HG03521 (cell line): Measurements from ENCODE around the gene SIGLEC15.
"Not testable (repeated sequence)": the region's sequence is repeated elsewhere in the genome, so short reads cannot be mapped to it uniquely, and the experiment has no call there.

Experiments used
- ATAC-seq: cut with Tn5 transposase; IDR thresholded peaks from one replicate; pipeline ENCODE4 v1.9.1; 2021; ENCODE audit warnings: mild to moderate bottlenecking, moderate library complexity; ENCODE audit not compliant: unreplicated experiment

Gene SIGLEC15

GRCh38 chr18:45841765-45842442, 16.4 kb downstream of the SIGLEC15 start:
- no peak for ATAC-seq

GRCh38 chr18:45843019-45843418, 17.5 kb downstream of the SIGLEC15 start:
- no peak for ATAC-seq

DNA sequence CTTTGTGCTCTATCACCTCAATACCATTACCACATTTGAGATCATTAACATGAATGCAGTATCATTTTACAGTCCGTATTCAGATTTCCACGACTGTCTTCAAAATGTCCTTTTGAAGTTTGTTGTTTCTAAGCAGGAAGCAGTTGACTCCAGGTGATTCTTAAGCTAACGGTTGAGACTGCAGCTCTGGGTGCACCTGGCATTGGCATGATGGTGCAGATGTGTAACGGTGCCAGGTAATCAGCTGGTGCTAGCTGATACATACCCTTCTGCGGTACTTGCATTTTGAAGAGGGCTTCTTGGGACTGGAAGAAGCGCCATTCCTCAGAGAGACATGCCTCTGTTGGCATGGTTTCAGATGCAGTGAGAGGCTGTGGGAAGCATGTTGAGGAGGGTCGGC, 19.5 kb downstream of the SIGLEC15 start:
- ATAC-seq: no peak

DNA sequence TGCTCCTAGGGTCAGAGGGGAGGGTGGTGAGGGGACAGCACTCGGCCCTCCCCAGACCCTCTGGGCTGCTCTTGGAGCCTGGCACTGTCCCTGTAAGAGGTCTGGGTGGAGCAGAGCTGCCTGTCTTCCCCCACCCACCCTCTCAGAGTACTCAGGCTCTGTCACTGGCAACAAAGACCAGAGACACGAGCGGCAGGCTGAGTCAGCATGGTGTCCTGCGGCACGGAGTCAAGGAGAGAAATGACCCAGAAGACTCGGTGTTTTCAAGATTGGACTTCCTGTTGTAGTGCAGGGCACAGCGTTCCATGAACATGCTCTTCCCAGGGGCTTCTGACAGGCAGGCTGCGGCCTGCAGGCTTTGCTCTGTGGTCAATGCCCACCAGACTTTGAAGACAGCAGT, 19.9 kb downstream of the SIGLEC15 start:
- no peak for ATAC-seq

DNA sequence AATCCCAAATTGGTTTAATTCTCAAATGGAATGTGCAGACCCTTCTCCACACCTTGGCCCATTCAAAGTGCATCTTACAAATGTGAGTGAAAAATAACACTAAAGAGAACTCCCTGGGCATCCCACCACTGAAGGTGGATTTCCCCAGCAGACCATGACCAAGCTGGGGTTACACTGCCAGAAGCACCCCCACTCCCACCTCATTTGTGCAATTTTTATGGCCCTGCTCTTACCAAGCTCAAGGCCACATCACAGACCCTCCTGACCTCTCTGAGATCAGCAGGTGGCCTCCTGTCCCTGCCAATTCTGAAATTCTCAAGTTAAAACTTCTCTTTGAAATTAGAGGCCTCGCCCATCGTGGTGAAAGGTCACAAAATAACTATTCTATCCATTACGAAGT, 21.6 kb downstream of the SIGLEC15 start:
- no peak for ATAC-seq

DNA sequence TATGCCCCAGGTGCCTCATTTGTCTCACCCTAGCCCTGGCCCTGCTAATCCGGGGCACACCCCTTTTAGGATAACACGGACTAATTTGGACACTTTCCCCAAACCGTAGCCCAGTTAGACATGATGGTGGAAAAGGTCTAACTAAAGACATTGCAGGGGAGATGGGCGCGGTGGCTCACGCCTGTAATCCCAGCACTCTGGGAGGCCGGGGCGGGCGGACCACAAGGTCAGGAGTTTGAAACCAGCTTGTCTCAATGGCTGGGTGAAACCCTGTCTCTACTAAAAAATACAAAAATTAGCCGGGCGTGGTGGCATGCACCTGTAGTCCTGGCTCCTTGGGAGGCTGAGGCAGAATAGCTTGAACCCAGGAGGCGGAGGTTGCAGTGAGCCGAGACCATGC, 23.2 kb downstream of the SIGLEC15 start:
- not testable (repeated sequence) for ATAC-seq

GRCh38 chr18:45849529-45849928, 24.1 kb downstream of the SIGLEC15 start:
- ATAC-seq: no peak

DNA sequence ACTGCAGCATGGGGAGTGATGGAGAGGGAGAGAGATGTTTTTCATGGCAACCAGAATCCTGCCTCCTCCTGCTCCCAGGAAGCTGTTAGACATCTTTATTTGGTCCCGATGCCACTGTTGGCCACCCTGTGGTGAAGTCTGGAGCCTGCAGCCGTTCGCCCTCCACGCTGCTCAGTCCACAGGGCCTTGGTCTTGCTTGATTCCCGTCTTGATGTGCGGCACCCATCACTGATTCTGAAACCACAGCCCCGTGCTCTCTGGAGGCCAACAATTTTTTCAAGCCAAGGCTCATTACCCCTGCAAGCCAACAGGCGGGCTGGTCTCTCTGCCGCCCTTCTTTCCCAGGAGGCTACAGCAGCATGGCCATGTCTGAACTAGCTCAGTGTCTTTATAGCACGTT, 24.5 kb downstream of the SIGLEC15 start:
- ATAC-seq: no peak

DNA sequence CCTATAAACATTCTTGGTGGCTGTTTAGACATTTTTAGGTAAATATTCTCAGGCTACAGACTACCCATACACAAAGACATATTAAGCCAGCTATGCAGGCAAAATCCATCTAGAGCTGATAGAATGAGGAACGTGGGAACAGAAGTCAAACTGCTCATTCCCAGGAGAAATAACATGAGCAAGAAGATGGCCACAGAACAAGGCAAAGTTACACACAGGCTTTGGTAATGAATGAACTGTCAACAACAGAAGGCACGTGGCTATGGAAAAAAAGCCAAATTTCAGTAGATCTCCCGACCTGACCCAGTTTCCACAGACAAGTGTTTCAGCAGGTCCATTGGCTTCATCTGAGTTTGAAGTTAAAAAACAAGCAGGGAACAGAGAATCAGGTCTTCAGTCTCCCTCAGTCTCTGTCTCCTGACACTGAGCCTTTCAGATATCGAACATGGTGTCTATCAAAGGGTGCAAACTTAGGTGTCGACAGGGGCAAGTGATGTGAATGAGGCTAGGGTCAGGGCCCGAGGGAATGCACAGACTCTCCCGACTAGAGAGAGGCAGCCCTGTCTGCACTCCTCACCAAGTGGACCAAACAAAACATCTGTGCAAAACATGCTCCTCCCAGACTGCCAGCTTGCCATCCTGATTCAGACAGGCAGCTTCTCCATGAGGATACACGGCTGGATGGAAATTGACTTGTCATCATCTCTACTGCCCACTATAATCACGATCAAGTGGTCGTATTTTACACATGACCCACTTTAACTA, 25.9 kb downstream of the SIGLEC15 start:
- no peak for ATAC-seq

DNA sequence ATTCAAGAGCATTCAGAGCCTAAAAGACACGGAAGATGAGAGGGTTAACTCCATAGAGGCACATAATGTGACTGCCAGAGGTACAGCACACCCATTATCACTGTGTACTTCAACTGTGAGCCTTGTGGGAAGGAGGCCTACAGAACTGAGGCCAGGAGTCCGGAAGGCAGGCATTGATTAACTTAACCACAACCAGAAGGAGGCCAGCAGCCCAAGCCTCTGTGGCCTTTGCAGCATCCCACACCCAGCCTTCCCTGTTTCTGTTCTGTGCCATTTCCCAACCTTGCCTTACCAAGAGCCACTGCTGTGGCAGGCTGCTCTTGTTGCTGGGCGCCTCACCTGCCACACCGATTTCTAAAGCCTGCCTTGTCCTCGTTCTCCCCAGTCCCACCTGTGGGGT, 27.2 kb downstream of the SIGLEC15 start:
- no peak for ATAC-seq

GRCh38 chr18:45854036-45854586, 28.6 kb downstream of the SIGLEC15 start:
- ATAC-seq: no peak

DNA sequence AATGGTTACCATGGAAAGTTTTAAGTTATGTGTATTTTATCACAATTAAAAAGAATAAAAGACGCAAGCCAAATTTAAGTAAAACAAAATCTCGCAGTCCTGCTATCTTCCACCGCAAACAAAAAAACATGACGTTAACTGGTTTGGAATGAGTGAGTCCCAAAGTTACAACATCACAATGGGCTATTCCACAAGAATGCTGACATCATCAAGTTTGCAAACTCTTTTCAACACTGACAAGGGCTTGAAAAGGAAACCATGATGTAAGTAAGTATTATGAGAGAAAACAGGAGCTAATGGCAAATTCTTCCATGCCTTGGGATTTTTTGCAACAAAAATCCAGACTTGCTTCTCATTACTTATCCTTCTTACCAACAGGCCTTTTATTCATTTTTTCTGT, 31.1 kb downstream of the SIGLEC15 start:
- no peak for ATAC-seq

DNA sequence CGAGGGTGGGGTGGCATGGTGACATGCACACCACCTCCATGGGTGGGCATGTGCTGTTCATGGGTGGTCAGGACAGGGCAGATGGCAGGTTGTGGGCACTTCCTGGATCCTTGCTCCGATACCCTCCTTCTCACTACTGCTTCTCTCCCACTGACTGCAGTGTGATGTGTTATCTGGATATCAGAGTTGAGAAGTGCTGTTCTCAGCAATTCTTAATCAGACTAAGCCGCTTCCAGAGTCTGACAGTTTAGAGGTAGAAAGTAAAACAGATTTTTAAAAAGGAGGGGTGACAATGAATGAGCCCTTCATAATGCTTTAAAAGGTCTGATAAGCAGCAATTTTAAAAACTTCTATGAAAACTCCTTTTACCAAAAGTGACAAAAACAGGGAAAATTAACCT, 33.9 kb downstream of the SIGLEC15 start:
- ATAC-seq: no peak

GRCh38 chr18:45860492-45860891, 35.0 kb downstream of the SIGLEC15 start:
- no peak for ATAC-seq

DNA sequence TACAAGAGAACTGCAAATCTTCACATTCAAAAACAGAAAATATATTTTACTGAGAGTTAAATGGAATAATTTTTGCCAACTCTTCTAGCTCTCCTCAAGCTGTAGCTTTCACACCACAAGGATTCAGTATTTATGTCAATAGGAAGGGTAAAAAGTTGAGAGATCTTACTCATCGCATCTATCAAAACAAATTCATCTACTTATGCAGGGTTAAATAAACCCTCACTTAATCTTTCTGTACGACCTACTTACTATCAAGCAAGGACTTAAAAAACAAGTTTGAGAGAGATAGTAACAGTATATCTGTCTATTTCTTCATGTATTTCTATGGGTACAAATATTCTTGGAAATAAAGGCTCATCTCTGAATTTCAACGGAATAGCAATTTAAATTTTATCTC, 35.5 kb downstream of the SIGLEC15 start:
- no peak for ATAC-seq

DNA sequence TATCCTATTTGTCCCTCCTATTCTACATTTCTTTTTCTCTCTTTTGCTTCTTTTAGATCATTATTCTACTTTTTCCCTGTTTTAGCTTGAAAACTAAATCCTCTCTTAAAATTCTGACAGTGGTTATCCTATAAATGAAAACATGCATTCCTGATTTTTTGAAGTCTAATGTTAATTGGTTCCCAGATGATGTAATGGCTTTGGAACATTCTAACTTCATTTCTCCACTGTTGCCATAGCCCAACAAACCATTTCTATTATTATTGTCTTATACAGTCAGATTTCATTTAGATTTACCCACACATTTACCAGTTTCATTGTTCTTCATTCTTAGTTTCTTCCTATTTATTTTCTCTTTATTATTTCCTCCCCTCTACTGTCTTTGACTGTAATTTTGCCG, 36.5 kb downstream of the SIGLEC15 start:
- ATAC-seq: no peak

DNA sequence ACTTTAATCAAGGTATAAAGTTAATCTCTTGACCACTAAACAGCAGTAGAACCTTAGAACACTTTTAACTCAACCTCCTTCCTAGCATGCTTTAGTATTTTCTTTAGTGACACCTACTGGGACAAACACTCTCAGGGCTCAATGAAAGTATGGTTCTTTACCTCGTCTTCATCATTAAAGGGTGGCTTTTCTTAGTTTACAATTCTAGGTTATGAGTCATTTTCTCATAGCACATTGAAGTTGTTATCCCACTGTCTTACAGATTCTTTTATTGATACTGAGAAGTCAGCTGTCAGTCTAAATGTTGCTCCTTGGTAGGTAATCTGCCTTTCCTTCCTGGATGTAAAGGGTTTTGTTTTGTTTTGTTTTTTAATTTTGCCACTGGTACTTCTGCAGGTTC, 38.0 kb downstream of the SIGLEC15 start:
- no peak for ATAC-seq

DNA sequence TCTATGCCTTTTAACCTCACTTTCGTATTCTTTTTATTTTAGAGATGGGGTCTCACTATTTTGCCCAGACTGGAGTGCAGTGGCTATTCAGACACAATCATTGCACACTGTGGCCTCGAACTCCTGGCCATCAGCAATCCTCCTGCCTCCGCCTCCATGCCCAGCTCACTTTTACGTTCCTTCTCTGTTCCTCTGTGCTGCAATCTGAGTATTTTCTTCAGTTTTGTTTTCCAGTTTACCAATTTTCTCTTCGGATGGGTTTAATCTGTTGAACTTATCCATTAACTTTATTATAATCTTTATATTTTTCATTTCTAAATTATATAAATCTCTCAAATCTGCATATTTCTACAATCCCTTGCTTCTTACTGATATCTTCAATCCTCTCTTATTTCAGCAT, 38.6 kb downstream of the SIGLEC15 start:
- ATAC-seq: no peak

- no peak for ATAC-seq
Observed at GRCh38 chr18:45865466-45865865, 40.0 kb downstream of the SIGLEC15 start.

GRCh38 chr18:45870419-45870818, 44.9 kb downstream of the SIGLEC15 start:
- ATAC-seq: no peak

DNA sequence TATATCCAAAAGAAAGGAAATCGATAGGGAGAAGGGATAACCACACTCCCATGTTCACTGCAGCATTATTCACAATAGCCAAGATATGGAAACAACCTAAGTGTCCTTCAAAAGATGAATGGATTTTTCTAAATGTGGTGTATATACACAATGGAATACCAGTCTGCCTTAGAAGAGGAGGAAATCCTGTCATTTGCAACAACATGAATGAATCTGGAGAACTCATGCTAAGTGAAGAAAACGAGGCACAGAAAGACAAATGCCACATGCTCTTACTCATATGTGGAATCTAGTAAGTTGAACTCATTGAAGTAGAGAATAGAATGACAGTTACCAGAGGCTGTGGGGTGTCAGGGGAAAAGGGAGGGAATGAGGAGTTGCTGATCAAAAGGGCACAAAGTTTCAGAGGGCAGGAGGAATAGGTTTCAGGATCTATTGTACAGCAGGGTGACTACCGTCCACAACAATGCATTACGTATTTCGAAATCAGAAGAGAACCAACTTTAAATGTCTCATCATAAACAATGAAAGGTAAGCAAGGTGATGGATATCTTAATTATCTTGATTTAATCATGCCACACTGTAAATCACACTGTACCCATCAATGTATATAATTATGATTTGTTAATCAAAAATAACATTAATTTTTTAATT, 46.1 kb downstream of the SIGLEC15 start:
- ATAC-seq: no peak
